Lung (tissue), 12 donors: ENCODE measurements around the gene MKLN1. TPM values are rescaled to one million over a fixed set of nuclear protein-coding genes. Genes with fewer than 3 reads are reported as not detected.

Experiments
- ATAC-seq: fragments of 200-7000 bp; cut with Tn5 transposase; one replicate; pipeline ENCODE4 v1.9.1; 2020; ENCODE audit warnings: moderate number of reproducible peaks; ENCODE audit not compliant: insufficient read depth, low FRiP score
- DNase-seq, 3 donors: peaks; one replicate each; pipeline ENCODE4 v3.0.0-alpha.2; 2013 to 2017
- H3K27ac ChIP-seq, 2 donors: one replicate each; pipeline ENCODE4 v1.5.1; 2013; ENCODE audit warnings: mild to moderate bottlenecking in 2 of 2, moderate library complexity in 2 of 2, control low read depth in 1 of 2, inconsistent platforms in 1 of 2, low read depth in 1 of 2, low read length in 1 of 2
- H3K27me3 ChIP-seq, 3 donors: one replicate each; pipeline ENCODE4 v1.5.1; 2013; ENCODE audit warnings: low read length in 2 of 3; ENCODE audit not compliant: control insufficient read depth in 3 of 3, insufficient read depth in 3 of 3
- H3K36me3 ChIP-seq, 4 donors: one replicate each; pipeline ENCODE4 v1.5.1; 2013; ENCODE audit warnings: low read length in 4 of 4, mild to moderate bottlenecking in 1 of 4, moderate library complexity in 1 of 4; ENCODE audit not compliant: control insufficient read depth in 4 of 4, insufficient read depth in 4 of 4
- H3K4me1 ChIP-seq, 5 donors: one replicate each; pipeline ENCODE4 v1.5.1; 2013; ENCODE audit warnings: low read length in 5 of 5, mild to moderate bottlenecking in 2 of 5, moderate library complexity in 1 of 5; ENCODE audit not compliant: control insufficient read depth in 5 of 5, insufficient read depth in 5 of 5
- H3K4me3 ChIP-seq: one replicate; pipeline ENCODE4 v1.5.1; 2013; ENCODE audit warnings: mild to moderate bottlenecking, control low read depth, moderate library complexity
- H3K9ac ChIP-seq, 2 donors: one replicate each; pipeline ENCODE4 v1.5.1; 2013; ENCODE audit warnings: low read length in 2 of 2, control low read depth in 1 of 2; ENCODE audit not compliant: insufficient read depth in 1 of 2
- H3K9me3 ChIP-seq, 4 donors: one replicate each; pipeline ENCODE4 v1.5.1; 2013; ENCODE audit warnings: low read length in 3 of 4, mild to moderate bottlenecking in 1 of 4, moderate library complexity in 1 of 4; ENCODE audit not compliant: control insufficient read depth in 4 of 4, insufficient read depth in 3 of 4
- WGBS, 2 donors: extraction: QIAGEN DNeasy Blood & Tissue Kit; methylation state at CpG; one replicate each; pipeline ENCODE4 v1.1.7; 2013; 5-methylcytosine and 5-hydroxymethylcytosine counted together
- polyA plus RNA-seq, 2 donors: library from polyadenylated mRNA; stranded (reverse); fragments of 200-250 nt; gene quantifications; one replicate each; pipeline ENCODE4 v1.2.1, GENCODE V29; 2013
- total RNA-seq, 2 donors: library from RNA; depleted of rRNA in 1 of 2; stranded (reverse); fragments of >200 nt in 1 of 2; gene quantifications; one replicate each; pipeline ENCODE4 v1.2.1, GENCODE V29; 2014 to 2021
- TF ChIP-seq, protein P1 (sequence below): IDR thresholded peaks from 2 replicates; pipeline ENCODE4 v1.5.1; 2012; ENCODE audit warnings: mild to moderate bottlenecking; ENCODE audit errors: control extremely low read depth, extremely low read depth
- donor health status: control.
- donor health status: control.
- donor health status: Bipolar disorder and iron deficiency.
- donor health status: healthy.
- donor health status: DM: yes; HTN: yes; CAD: no.

The MKLN1 gene
- total and polyA plus RNA-seq, 4 donors = 11.6 to 135 (median 27.4) TPM

DNA sequence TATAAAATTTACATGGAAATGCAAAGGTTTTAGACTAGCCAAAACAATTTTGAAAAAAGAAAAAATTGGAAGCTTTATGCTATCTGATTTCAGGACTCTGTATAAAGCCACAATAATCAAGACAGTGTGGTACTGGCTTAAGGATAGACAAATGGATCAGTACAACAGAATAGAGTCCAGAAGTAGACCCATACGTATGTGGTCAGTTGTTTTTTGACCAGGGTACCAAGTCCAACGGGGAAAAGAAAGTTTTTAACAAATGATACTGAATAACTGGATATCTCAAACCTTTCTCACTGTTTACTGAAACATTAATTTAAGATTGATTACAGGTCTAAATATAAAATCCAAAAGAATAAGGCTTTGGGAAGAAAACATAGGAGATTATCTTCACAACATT, 149.1 kb downstream of the MKLN1 start:
- Histone ChIP-seq H3K27me3 (no peaks in the 10 kb centered on the region), H3K4me1 (peaks cover 0 to 5% (median 0%) of the 10 kb centered on the region in 5 donors), H3K9ac (no peak overlapping the region), H3K9me3 (peaks cover 0 to 3% (median 1%) of the 10 kb centered on the region in 4 donors), H3K36me3 (peaks cover 5 to 10% (median 5%) of the 10 kb centered on the region in 4 donors), H3K4me3 (no peak overlapping the region), H3K27ac (no peak overlapping the region)
- 92 to 94% methylated on average over 2 of the region's 2 CpGs for WGBS, 2 donors
- TF ChIP-seq, protein P1, sequence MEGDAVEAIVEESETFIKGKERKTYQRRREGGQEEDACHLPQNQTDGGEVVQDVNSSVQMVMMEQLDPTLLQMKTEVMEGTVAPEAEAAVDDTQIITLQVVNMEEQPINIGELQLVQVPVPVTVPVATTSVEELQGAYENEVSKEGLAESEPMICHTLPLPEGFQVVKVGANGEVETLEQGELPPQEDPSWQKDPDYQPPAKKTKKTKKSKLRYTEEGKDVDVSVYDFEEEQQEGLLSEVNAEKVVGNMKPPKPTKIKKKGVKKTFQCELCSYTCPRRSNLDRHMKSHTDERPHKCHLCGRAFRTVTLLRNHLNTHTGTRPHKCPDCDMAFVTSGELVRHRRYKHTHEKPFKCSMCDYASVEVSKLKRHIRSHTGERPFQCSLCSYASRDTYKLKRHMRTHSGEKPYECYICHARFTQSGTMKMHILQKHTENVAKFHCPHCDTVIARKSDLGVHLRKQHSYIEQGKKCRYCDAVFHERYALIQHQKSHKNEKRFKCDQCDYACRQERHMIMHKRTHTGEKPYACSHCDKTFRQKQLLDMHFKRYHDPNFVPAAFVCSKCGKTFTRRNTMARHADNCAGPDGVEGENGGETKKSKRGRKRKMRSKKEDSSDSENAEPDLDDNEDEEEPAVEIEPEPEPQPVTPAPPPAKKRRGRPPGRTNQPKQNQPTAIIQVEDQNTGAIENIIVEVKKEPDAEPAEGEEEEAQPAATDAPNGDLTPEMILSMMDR = no peak
- no peak for DNase-seq
- ATAC-seq = no peak

DNA sequence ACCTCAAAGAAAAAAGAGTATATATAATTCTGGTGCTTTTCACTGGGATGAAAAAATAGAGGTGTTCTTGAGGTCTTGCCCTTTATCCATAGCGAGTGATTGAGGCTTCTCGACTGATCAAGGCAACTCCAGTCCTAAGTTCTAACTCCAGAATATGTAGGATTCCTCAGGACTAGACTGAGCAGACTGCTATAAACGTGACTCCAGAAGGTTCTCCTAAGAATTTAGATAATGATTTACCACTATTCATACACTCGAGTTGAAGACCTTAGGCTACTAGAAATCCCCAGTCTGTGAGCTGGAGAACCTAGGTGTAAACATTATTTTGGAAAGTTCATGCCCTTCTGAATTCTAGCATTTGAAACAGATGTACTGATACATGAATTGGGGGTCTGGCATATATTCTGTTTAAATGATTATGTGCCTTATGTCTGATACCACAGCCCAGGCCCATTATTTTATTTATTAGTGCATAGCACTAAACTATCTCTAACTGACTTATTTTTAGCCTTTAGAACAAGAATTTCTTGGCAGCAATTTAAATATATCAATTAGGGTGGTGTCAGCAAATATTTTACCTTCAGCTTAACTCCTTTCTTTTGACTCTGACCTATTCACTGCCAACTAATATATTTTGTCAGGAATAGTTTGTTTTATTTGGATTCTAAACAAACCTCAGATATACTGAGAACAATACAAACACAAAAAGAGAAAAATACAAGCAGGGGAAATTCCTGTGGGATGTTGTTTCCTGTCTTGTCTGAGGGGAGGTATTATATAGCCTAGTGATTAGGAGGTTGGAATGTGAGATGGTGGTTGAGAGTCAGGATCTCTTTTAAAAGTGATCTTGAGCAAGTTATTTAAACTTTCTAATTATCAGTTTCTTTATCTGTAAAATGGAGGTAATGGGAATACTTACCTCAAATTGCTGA, 153.0 kb downstream of the MKLN1 start:
- Histone ChIP-seq H3K27me3 (no peaks in the 10 kb centered on the region), H3K36me3 (peaks cover 0 to 3% (median 1%) of the 10 kb centered on the region in 4 donors), H3K4me1 (peaks cover 0 to 5% (median 0%) of the 10 kb centered on the region in 5 donors), H3K9me3 (no peaks in the 10 kb centered on the region), H3K27ac (no peak overlapping the region), H3K4me3 (no peak overlapping the region), H3K9ac (no peak overlapping the region)
- ATAC-seq (no peak), DNase-seq (peak in 1 of 3 donors; percentile 39)
- 59 to 74% methylated on average over 4 of the region's 4 CpGs for WGBS, 2 donors
- TF ChIP-seq, protein P1 = no peak

DNA sequence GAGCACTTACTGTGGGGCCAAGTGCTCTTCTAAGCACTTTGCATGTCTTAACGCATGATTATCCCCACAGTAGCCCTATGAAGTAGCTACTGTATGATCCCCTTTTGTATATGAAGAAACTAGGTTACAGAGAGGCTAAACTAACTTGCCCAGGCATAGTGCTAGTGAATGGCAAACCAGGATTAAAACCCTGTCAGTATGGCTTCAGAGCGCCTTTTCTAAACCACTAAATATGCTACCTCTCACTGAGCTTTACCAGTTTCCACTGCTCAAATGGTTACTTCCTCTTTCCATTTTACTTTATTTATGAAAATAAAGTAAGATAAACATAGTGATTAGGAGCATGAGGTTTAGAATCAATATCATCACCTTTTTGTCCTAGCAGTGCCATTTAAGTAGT, 155.1 kb downstream of the MKLN1 start:
- H3K9me3 ChIP-seq = no peaks in the 10 kb centered on the region
- H3K36me3 ChIP-seq = peaks cover 0 to 5% (median 4%) of the 10 kb centered on the region in 4 donors
- WGBS, 2 donors = 89 to 97% methylated on average over 2 of the region's 2 CpGs
- peaks cover 0 to 5% (median 0%) of the 10 kb centered on the region in 5 donors for H3K4me1 ChIP-seq
- TF ChIP-seq, protein P1 = no peak
- H3K27me3 ChIP-seq = no peaks in the 10 kb centered on the region
- DNase-seq (no peak), ATAC-seq (no peak)
- H3K4me3 ChIP-seq = no peak overlapping the region
- H3K9ac ChIP-seq = no peak overlapping the region
- H3K27ac ChIP-seq = no peak overlapping the region
